GM12865 (cell line): ENCODE results near the gene ADAMTS4.

ENCODE experiments used
- DNase-seq: peaks from one replicate; pipeline ENCODE4 v3.0.0; 2010; ENCODE audit warnings: low read depth
- H3K4me3 ChIP-seq: 2 replicates; pipeline ENCODE4 v1.5.1; 2011; ENCODE audit warnings: mild to moderate bottlenecking, low read depth, low read length, control low read depth
- CTCF ChIP-seq: IDR thresholded peaks from 2 replicates; pipeline ENCODE4 v1.5.1; 2011; ENCODE audit warnings: low read length, control low read depth, low read depth, inconsistent platforms; ENCODE audit not compliant: insufficient read depth; ENCODE audit errors: missing control alignments

Gene ADAMTS4

DNA sequence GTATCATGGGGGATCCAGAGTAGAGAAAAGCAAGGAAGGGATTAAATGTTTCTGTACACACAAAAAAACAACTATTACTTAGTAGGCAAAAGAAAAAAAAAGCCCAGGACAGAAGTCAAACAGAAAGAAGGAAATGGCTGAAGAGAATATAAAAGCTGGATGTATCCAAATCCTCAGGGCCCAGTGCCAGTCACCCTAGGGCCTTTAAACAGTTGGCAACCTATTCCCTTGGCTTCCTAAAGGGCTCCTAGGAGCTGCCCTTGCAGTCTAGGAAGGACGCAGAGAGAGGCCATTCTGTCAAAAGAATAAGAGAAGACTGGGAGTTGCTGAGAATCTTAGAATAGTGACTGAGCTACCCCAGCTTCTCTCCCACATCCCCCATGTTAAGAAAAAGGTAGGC lies 26.5 kb downstream of the ADAMTS4 start:
- no peak overlapping the region for H3K4me3 ChIP-seq
- no peak for TF ChIP-seq CTCF
- no peak for DNase-seq

DNA sequence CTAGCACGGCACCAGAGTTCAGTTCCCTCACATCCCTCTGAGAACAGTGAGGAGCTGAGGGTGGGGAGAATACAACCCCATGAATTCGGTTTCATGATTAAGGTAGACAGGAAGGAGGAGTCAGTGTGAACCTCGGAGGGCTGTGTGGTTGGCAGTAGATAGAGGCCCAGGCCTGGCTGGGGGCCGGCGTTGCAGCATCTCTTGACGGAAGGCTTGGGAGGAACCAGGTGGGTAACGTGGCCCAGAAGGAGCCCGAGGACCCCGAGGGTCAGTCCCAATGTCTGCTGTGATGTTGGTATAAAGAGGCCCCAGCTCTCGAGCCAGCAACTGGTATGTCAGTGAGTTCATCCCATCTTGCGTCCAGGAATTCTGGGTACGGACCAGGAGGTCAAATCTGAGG lies 27.2 kb downstream of the ADAMTS4 start:
- no peak for TF ChIP-seq CTCF
- no peak for DNase-seq
- H3K4me3 ChIP-seq, result no peak overlapping the region

- H3K4me3 ChIP-seq, result no peak overlapping the region
- TF ChIP-seq CTCF, result no peak
- DNase-seq, result no peak
These were observed 27.7 kb downstream of the ADAMTS4 start for GRCh38 chr1:161171191-161171590.

DNA sequence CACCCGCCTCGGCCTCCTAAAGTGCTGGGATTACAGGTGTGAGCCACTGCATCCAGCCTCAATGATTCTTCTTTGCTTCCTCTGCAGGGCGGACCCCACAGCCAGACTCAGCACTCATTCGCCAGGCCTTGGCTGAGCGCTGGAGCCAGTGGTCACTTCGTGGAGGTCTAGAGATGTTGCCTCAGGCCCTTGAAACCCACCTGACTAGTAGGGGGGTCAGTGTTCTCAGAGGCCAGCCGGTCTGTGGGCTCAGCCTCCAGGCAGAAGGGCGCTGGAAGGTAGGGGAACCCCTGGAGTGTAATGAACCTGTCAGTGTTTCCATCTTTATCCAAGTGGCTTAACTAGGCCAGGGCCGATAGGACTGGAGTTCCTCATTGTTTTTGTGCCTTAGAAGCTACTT lies 29.9 kb downstream of the ADAMTS4 start:
- no peak for DNase-seq
- H3K4me3 ChIP-seq, result no peak overlapping the region
- no peak for TF ChIP-seq CTCF

GRCh38 chr1:161166669-161167548 lies 31.9 kb downstream of the ADAMTS4 start:
- TF ChIP-seq CTCF, result no peak
- DNase-seq, result no peak
- H3K4me3 ChIP-seq, result peak overlapping the region; percentile 82

GRCh38 chr1:161165742-161166668 lies 32.8 kb downstream of the ADAMTS4 start, which contains the start of gene PPOX:
Gene PPOX (plus strand): TSS chr1:161166426. CDS start chr1:161166848, 422 bp downstream.
- peak within 1 kb of the TSS; percentile 82 for H3K4me3 ChIP-seq
- DNase-seq, result peak; percentile 99
- TF ChIP-seq CTCF, result peak; percentile 62
